IMR-90 (cell line): ENCODE results near the gene SLC27A2. TPM values are rescaled to one million over a fixed set of nuclear protein-coding genes. Genes with fewer than 3 reads are reported as not detected.

ENCODE experiments used
- ATAC-seq: fragments of 200-7000 bp; cut with Tn5 transposase; 2 replicates; pipeline ENCODE4 v1.9.1; 2020; ENCODE audit warnings: low read depth, mild to moderate bottlenecking, moderate library complexity
- BruUV-seq: library from RNA; stranded (reverse); fragments of 400-500 nt; replicated peaks from 2 replicates; lab custom pipeline; 2021; lab: Mats Ljungman, UMichigan
- CTCF ChIA-PET: fragments of 300-600 bp; formaldehyde crosslinking; extraction: SDS; loops from one replicate; lab custom pipeline; 2021; ENCODE audit warnings: antibody characterized with exemption; lab: Yijun Ruan, JAX
- POLR2A ChIA-PET: fragments of 300-600 bp; sonication (Branson Sonifier 250); formaldehyde crosslinking; loops from one replicate; lab custom pipeline; 2022; ENCODE audit warnings: antibody characterized with exemption; ENCODE audit not compliant: unreplicated experiment; lab: Charles Lee
- DNase-seq: peaks from one replicate; pipeline ENCODE4 v3.0.0; 2013
- H2AFZ ChIP-seq: replicated peaks from 2 replicates; pipeline ENCODE3; 2013; ENCODE audit warnings: low read length, mild to moderate bottlenecking; ENCODE audit not compliant: poor library complexity
- H2AK5ac ChIP-seq: 2 replicates; pipeline ENCODE4 v1.6.1; 2013; ENCODE audit warnings: low read depth, low read length, inconsistent platforms
- H2AK9ac ChIP-seq: replicated peaks from 2 replicates; pipeline ENCODE3; 2013; ENCODE audit warnings: mild to moderate bottlenecking, low read depth, low read length, moderate library complexity; ENCODE audit not compliant: poor library complexity
- H2BK120ac ChIP-seq: 2 replicates; pipeline ENCODE4 v1.6.1; 2013; ENCODE audit warnings: low read depth, low read length, inconsistent platforms
- H2BK15ac ChIP-seq: 3 replicates; pipeline ENCODE4 v1.6.1; 2013; ENCODE audit warnings: low read depth, low read length, inconsistent platforms
- H2BK20ac ChIP-seq: 2 replicates; pipeline ENCODE4 v1.6.1; 2013; ENCODE audit warnings: low read depth, mild to moderate bottlenecking, inconsistent platforms, low read length, moderate library complexity
- H2BK5ac ChIP-seq: 2 replicates; pipeline ENCODE4 v1.6.1; 2013; ENCODE audit warnings: mild to moderate bottlenecking, low read depth, low read length, inconsistent platforms; ENCODE audit not compliant: poor library complexity, severe bottlenecking
- H3K14ac ChIP-seq: replicated peaks from 2 replicates; pipeline ENCODE4 v1.6.1; 2013; ENCODE audit warnings: low read depth, low read length, inconsistent platforms
- H3K18ac ChIP-seq: 2 replicates; pipeline ENCODE4 v1.6.1; 2013; ENCODE audit warnings: low read depth, low read length, control low read depth
- H3K23ac ChIP-seq: 2 replicates; pipeline ENCODE4 v1.6.1; 2013; ENCODE audit warnings: low read depth, low read length, inconsistent platforms
- H3K27ac ChIP-seq: 2 replicates; pipeline ENCODE4 v1.5.1; 2013; ENCODE audit warnings: mild to moderate bottlenecking, control low read depth, low read length; ENCODE audit not compliant: insufficient read depth
- H3K27me3 ChIP-seq: 2 replicates; pipeline ENCODE4 v1.6.1; 2013; ENCODE audit warnings: low read length; ENCODE audit not compliant: control insufficient read depth, insufficient read depth
- H3K36me3 ChIP-seq: 2 replicates; pipeline ENCODE4 v1.6.1; 2013; ENCODE audit warnings: low read length, mixed read lengths; ENCODE audit not compliant: control insufficient read depth, insufficient read depth
- H3K4ac ChIP-seq: 2 replicates; pipeline ENCODE4 v1.6.1; 2013; ENCODE audit warnings: low read depth, low read length, inconsistent platforms
- H3K4me1 ChIP-seq: 2 replicates; pipeline ENCODE4 v1.6.1; 2013; ENCODE audit warnings: low read length, mixed read lengths; ENCODE audit not compliant: control insufficient read depth, insufficient read depth
- H3K4me2 ChIP-seq: 2 replicates; pipeline ENCODE4 v1.6.1; 2013; ENCODE audit warnings: low read depth, mild to moderate bottlenecking, control low read depth, low read length, moderate library complexity
- H3K4me3 ChIP-seq: 2 replicates; pipeline ENCODE4 v1.5.1; 2013; ENCODE audit warnings: low read depth, mild to moderate bottlenecking, control low read depth, low read length, moderate library complexity; ENCODE audit not compliant: insufficient read depth
- H3K56ac ChIP-seq: 2 replicates; pipeline ENCODE4 v1.6.1; 2013; ENCODE audit warnings: low read length, inconsistent platforms; ENCODE audit not compliant: insufficient read depth; ENCODE audit errors: extremely low read depth
- H3K79me1 ChIP-seq, 2 experiments: 2 replicates each; pipeline ENCODE4 v1.6.1; 2013; ENCODE audit warnings: low read length in 2 of 2, inconsistent platforms in 1 of 2, low read depth in 1 of 2
- H3K9ac ChIP-seq: 2 replicates; pipeline ENCODE4 v1.6.1; 2013; ENCODE audit warnings: low read depth, low read length, control low read depth
- H3K9me1 ChIP-seq: 2 replicates; pipeline ENCODE4 v1.6.1; 2013; ENCODE audit warnings: low read length, inconsistent platforms; ENCODE audit not compliant: insufficient read depth
- H3K9me3 ChIP-seq: 2 replicates; pipeline ENCODE4 v1.6.1; 2013; ENCODE audit warnings: low read length; ENCODE audit not compliant: control insufficient read depth, insufficient read depth
- H4K20me1 ChIP-seq: 2 replicates; pipeline ENCODE4 v1.6.1; 2013; ENCODE audit warnings: low read length, inconsistent platforms; ENCODE audit not compliant: insufficient read depth
- H4K5ac ChIP-seq: 2 replicates; pipeline ENCODE4 v1.6.1; 2013; ENCODE audit warnings: mild to moderate bottlenecking, low read depth, low read length, control low read depth
- H4K8ac ChIP-seq, 2 experiments: 2 replicates each; pipeline ENCODE4 v1.6.1; 2013; ENCODE audit warnings: low read depth in 2 of 2, low read length in 2 of 2, control low read depth in 1 of 2, inconsistent platforms in 1 of 2
- H4K91ac ChIP-seq: 2 replicates; pipeline ENCODE4 v1.6.1; 2013; ENCODE audit warnings: low read depth, low read length, inconsistent platforms; ENCODE audit not compliant: insufficient read depth
- BHLHE40 ChIP-seq: fragments of 150-350 bp; IDR thresholded peaks from 2 replicates; pipeline ENCODE4 v1.6.1; 2016; ENCODE audit warnings: mild to moderate bottlenecking, low read depth, low read length
- CEBPB ChIP-seq: IDR thresholded peaks from 2 replicates; pipeline ENCODE4 v1.6.1; 2012; ENCODE audit warnings: low read depth, low read length, improper control_type of control experiment
- CHD1 ChIP-seq: IDR thresholded peaks from 2 replicates; pipeline ENCODE4 v1.6.1; 2012; ENCODE audit warnings: low read depth, low read length, improper control_type of control experiment
- ELK1 ChIP-seq: fragments of 150-350 bp; IDR thresholded peaks from 2 replicates; pipeline ENCODE4 v1.6.1; 2016; ENCODE audit warnings: low read depth, mild to moderate bottlenecking, low read length, moderate library complexity, borderline replicate concordance
- FOS ChIP-seq: fragments of 150-350 bp; IDR thresholded peaks from 2 replicates; pipeline ENCODE4 v1.6.1; 2016; ENCODE audit warnings: low read depth, low read length
- MAFK ChIP-seq: IDR thresholded peaks from 2 replicates; pipeline ENCODE4 v1.6.1; 2012; ENCODE audit warnings: low read depth, low read length, improper control_type of control experiment
- MAZ ChIP-seq: IDR thresholded peaks from 2 replicates; pipeline ENCODE4 v1.6.1; 2012; ENCODE audit warnings: low read depth, mild to moderate bottlenecking, low read length, improper control_type of control experiment, moderate library complexity, borderline replicate concordance
- MXI1 ChIP-seq: IDR thresholded peaks from 2 replicates; pipeline ENCODE4 v1.6.1; 2012; ENCODE audit warnings: low read depth, mild to moderate bottlenecking, low read length, moderate library complexity, borderline replicate concordance
- POLR2A ChIP-seq: IDR thresholded peaks from 2 replicates; pipeline ENCODE4 v1.6.1; 2012; ENCODE audit warnings: mild to moderate bottlenecking, low read depth, low read length
- RAD21 ChIP-seq: IDR thresholded peaks from 2 replicates; pipeline ENCODE4 v1.6.1; 2012; ENCODE audit warnings: low read length, improper control_type of control experiment
- RCOR1 ChIP-seq: IDR thresholded peaks from 2 replicates; pipeline ENCODE4 v1.6.1; 2012; ENCODE audit warnings: mild to moderate bottlenecking, low read length, improper control_type of control experiment; ENCODE audit not compliant: insufficient replicate concordance
- RFX5 ChIP-seq: IDR thresholded peaks from 2 replicates; pipeline ENCODE4 v1.8.0; 2012; ENCODE audit warnings: low read depth, mild to moderate bottlenecking, low read length, moderate library complexity
- SMC3 ChIP-seq: fragments of 150-350 bp; IDR thresholded peaks from 2 replicates; pipeline ENCODE4 v1.6.1; 2016; ENCODE audit warnings: low read depth, mild to moderate bottlenecking, antibody characterized with exemption, low read length, moderate library complexity
- USF2 ChIP-seq: fragments of 150-350 bp; IDR thresholded peaks from 2 replicates; pipeline ENCODE4 v1.6.1; 2017; ENCODE audit warnings: mild to moderate bottlenecking, antibody characterized with exemption, low read length, low read depth
- WGBS, 2 experiments: methylation state at CpG; one replicate each; pipeline versions ENCODE4 v1.1.5 to v1.1.7; 2013; ENCODE audit warnings: missing lambda C conversion rate in 2 of 2; ENCODE audit not compliant: insufficient read length in 1 of 2; ENCODE audit errors: extremely low coverage in 2 of 2; 5-methylcytosine and 5-hydroxymethylcytosine counted together
- dilution Hi-C: fragments of 300-500 bp; cut with HindIII; formaldehyde crosslinking; loops from one replicate; pipeline ENCODE4 v1.14.3; 2018; ENCODE audit warnings: low sequenced_read_pairs; ENCODE audit not compliant: unreplicated experiment
- in situ Hi-C: fragments of 300-500 bp; cut with MboI; formaldehyde crosslinking; loops from 3 replicates; pipeline ENCODE4 v1.14.3; 2019; ENCODE audit warnings: low sequenced_read_pairs, inconsistent platforms, mixed read lengths
- intact Hi-C: fragments of 100-400 bp; cut with micrococcal nuclease; formaldehyde crosslinking; loops from 2 replicates; pipeline ENCODE4 v1.10.0; 2022
- polyA plus RNA-seq, 3 experiments: library from polyadenylated mRNA; depleted of rRNA; stranded (reverse); fragments of >200 nt; gene quantifications; 2 replicates each; pipeline ENCODE4 v1.2.3, GENCODE V29; 2012; ENCODE audit warnings: low replicate concordance in 1 of 3
- total RNA-seq: library from RNA; depleted of rRNA; stranded (reverse); fragments of >200 nt; gene quantifications from 2 replicates; pipeline ENCODE4 v1.2.3, GENCODE V29; 2012

Gene SLC27A2
- total and polyA plus RNA-seq, 2 of the 4 experiments (the other 2 are of a cell fraction) = under 0.01 TPM; not detected in 1

GRCh38 chr15:50252556-50252955, 70.6 kb downstream of the SLC27A2 start:
- Histone ChIP-seq H3K9me1 (peaks cover 10% of the 10 kb centered on the region; the same call in 1 of the 2 replicates), H2AK5ac (peak overlapping the region; percentile 31; the same call in 1 of the 2 replicates), H4K5ac (no peak overlapping the region), H3K4ac (no peak overlapping the region), H3K18ac (no peak overlapping the region), H2BK120ac (no peak overlapping the region), H3K27ac (no peak overlapping the region), H3K9ac (no peak overlapping the region), H3K14ac (no peak overlapping the region), H2BK15ac (no peak overlapping the region), H3K79me1 (no peaks in the 10 kb centered on the region), H2AK9ac (no peak overlapping the region), H4K91ac (no peak overlapping the region), H3K4me3 (no peak overlapping the region), H3K4me2 (no peak overlapping the region), H3K9me3 (no peaks in the 10 kb centered on the region), H4K8ac (no peak overlapping the region), H4K20me1 (no peaks in the 10 kb centered on the region), H2BK5ac (no peak overlapping the region), H3K27me3 (peaks cover 16% of the 10 kb centered on the region), H2BK20ac (no peak overlapping the region), H3K23ac (no peak overlapping the region), H3K56ac (no peak overlapping the region), H3K4me1 (peaks cover 7% of the 10 kb centered on the region), H3K36me3 (no peaks in the 10 kb centered on the region), H2AFZ (no peak overlapping the region)
- in situ Hi-C loops (no loop called here), dilution Hi-C loops (no loop called here), intact Hi-C loops (no loop called here)
- CTCF ChIA-PET = no interaction called here
- WGBS, 2 experiments = 87% methylated on average over 5 of the region's 11 CpGs; no CpG with 5 or more reads in 1 of the 2 experiments
- no TSS peak for BruUV-seq
- no peak for ATAC-seq
- TF ChIP-seq BHLHE40 (no peak), SMC3 (no peak), CEBPB (no peak), MAFK (no peak), MXI1 (no peak), RFX5 (no peak), CHD1 (no peak), ELK1 (no peak), MAZ (no peak), RCOR1 (no peak), POLR2A (no peak), FOS (no peak), USF2 (no peak), RAD21 (no peak)
- DNase-seq = no peak
- POLR2A ChIA-PET = no interaction called here
